Measurements from ENCODE around the gene DEXI.

The DEXI gene

DNA sequence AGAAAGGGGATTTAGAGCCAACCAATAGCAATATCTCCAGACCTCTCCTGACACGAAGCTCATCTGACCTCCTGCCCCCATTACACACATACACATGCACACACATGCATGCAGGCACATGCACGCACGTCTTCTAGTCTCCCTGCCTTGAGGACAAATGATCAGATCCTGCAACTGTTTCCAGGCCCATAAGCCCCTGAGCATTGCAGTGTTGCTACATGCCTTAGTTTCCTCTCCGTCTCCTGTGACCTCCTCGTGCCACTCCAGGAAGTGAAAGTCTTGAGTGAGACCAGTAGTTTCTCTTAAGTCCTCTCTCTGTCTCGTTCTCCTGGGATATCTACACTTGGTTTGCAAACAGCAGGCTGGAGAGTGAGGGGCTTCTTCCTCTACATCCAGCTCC lies 57.0 kb downstream of the DEXI start:
- DNase-seq: no peak

DNA sequence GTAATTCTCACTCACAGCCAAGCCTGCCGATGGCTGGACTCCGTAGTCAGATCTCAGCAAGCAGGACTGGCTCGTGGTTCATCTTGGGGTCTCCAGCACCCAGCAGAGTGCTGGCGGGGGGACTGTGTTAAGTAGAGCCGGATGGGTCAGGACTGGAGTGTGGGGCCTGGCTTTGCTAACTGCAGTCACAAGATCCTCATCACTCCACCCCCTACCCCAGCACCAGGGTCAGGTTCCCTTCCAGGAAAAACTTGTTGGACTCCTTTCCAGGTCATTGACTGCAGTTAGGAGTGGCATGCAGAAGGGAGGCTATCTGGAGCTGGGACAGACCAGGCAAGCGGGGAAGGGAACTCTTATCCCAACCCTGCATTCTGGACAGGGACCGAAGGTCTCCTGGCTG lies 59.3 kb downstream of the DEXI start:
- DNase-seq: no peak

DNA sequence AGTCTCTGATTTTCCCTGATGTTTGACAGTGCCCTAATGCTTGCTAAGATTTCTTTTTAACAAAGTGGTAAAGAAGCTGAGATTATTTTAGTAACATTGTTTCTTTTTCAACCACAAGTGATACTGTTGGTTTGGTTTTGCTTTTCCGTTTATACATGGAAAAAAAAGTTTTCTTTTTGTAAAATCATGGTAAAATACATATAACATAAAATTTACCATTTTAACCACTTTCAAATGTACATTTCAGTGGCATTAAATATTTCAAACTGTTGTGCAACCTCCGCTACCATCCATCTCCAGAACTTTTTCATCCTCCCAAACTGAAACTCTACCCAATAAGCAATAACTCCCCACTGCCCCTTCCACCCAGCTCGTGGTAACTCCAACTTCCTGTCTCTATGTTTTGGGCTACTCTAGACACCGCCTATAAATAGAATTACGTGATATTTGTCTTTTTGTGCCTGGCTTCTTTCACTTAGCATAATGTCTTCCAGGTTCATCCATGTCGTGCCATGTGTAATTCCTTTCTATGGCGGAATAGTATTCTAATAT lies 60.7 kb downstream of the DEXI start:
- no peak for DNase-seq

DNA sequence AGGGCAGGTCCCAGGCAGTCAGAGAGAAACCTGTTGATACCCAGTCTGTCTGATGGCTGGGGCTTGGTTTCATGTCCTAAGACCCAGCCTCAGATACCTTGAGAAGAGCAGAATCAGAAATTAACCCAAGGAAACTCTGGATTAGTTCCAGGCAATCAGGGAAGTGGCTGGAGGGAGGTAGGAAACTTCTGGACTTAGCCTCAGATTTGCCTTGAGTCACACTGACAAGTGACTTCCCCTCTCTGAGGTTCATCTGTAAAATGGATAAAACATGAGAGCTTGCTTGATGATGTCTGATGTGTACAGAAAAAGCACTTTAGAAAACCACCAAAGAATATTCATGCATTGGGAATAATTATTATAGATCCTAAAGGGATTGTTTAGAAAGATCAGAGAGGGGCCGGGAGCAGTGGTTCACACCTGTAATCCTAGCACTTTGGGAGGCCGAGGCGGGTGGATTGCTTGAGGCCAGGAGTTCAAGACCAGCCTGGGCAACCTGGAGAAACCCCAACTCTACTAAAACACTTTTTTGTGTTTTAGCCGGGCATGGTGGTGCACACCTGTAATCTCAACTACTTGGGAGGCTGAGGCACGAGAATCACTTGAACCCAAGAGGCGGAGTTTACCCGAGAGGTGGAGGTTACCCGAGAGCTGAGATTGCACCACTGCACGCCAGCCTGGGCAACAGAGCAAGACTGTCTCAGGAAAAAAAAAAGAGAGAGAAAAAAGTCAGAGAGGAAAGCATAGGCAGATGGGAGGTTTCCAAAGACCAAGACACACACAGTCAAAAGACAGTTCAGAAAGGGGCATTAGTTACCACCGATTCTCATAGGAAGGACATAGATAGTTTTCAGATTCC lies 61.4 kb downstream of the DEXI start:
- DNase-seq: no peak

DNA sequence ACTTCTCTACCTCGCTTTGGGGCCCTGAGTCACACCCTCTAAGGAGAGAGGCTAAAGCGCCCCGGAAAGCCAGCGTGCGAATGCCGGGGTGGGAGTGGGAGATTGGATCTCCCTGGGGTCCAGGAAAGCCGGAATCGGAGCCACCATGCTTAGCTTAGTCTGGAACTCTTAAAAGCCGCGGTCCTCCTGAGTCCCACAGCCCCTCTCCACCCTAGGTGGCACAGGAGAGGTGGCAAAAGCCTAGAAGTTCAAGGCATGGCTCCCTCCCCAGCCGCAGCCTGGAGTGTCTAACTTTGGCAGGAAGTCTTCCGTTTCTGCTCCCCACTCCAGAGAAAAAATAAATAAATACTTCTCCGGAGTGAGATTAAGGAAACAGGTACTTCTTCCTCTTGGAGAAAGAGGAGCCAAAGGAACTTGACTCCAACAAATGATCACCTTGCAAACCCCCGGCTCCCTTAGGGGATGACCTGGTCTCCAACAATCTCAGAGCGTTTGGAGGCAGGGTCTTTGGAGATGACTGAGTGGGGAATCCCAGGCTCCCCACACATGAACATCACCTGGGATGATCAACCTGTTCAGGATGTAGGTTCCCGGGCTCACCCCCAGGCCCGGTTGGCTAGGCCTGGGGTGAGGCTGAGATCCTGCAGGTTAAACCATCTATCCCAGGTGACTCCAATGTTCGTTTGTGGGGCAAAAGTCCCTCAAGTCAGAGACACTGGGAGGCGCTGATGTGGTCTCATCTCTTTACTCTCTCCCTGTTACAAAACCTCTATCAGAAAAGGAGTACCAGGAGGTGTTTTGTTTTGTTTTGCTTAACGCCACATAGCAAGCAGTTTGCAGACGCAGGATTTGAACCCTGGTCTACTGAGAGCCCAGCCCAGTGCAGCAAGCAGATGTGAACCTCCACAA lies 62.3 kb downstream of the DEXI start:
- DNase-seq: no peak
